ENCODE data around the gene SEC61A2. TPM values are rescaled to one million over a fixed set of nuclear protein-coding genes. Genes with fewer than 3 reads are reported as not detected.

SEC61A2 gene
- 9.1 TPM for total RNA-seq

DNA sequence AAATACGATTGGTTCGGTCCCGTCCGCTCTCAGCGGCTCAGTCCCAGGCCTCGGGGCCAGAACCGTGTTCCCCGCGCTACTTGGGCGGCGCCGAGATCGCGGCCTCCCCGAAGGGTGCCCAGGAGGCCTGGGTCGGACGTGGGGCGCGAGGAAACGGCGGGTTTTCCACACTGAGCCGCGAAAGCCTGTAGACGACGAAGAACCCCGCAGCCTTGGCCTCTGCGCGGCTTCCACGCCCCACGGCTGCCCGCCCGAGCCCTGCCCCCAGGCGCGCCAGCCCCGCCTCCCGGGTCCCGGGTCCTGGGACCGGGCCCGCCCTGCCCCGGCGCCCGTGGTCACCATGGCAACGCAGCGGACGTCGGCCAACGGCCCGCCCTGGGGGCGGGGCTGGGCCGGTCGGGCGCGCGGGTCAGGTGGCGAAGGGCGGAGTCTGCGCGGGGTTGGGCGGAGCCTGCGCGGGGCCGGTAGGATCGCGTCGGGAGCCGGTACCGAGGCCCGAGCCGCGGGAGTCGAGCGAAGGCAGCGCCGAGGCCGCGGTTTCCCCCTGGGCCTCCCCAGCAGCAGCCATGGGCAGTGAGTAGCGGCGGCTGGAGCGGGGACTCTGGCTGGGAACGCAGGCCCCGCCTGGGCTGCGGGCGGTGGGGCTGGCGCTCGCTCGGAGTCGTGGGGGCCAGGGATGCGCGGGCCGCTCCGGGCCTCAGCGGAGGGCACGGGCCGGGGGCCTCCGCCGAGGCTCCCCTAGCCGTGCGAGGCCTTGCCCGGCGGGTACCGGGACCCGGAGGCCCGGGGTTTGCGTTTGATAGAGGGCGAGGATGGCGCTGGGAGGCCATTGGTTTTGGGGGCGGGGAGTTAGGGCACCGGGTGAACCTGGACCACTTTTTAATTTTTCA, at the start of gene SEC61A2:
TSS of gene SEC61A2 (plus strand) at position 456 of the 890 bp plus-strand sequence. CDS start at position 567, 111 bp downstream.
- peak in 1 of 2 donors; percentile 84 for TF ChIP-seq POLR2AphosphoS5 (IDR thresholded peaks at IDR 0.05; ENCODE audit: insufficient read depth in 1 of 2, low read depth in 1 of 2)
- TF ChIP-seq, protein P1, sequence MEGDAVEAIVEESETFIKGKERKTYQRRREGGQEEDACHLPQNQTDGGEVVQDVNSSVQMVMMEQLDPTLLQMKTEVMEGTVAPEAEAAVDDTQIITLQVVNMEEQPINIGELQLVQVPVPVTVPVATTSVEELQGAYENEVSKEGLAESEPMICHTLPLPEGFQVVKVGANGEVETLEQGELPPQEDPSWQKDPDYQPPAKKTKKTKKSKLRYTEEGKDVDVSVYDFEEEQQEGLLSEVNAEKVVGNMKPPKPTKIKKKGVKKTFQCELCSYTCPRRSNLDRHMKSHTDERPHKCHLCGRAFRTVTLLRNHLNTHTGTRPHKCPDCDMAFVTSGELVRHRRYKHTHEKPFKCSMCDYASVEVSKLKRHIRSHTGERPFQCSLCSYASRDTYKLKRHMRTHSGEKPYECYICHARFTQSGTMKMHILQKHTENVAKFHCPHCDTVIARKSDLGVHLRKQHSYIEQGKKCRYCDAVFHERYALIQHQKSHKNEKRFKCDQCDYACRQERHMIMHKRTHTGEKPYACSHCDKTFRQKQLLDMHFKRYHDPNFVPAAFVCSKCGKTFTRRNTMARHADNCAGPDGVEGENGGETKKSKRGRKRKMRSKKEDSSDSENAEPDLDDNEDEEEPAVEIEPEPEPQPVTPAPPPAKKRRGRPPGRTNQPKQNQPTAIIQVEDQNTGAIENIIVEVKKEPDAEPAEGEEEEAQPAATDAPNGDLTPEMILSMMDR (IDR thresholded peaks at IDR 0.05), result no peak
- peak in 1 of 2 donors; percentile 35 for TF ChIP-seq POLR2A (IDR thresholded peaks at IDR 0.05)
- H3K4me3 ChIP-seq, result peak within 1 kb of the TSS; percentile 81 to 87
- no peak for DNase-seq (ENCODE audit: extremely low spot score in 2 of 2)
- H3K36me3 ChIP-seq, result peaks cover 0 to 3% of the 10 kb centered on the region in 2 donors
- H3K27ac ChIP-seq, result peak within 1 kb of the TSS; percentile 91
- H3K9me3 ChIP-seq, result no peaks in the 10 kb centered on the region
- H3K27me3 ChIP-seq, result no peaks in the 10 kb centered on the region
- intact Hi-C loops (cut with DNase I), result no loop called here
- H3K4me1 ChIP-seq, result peaks cover 12% of the 10 kb centered on the region

DNA sequence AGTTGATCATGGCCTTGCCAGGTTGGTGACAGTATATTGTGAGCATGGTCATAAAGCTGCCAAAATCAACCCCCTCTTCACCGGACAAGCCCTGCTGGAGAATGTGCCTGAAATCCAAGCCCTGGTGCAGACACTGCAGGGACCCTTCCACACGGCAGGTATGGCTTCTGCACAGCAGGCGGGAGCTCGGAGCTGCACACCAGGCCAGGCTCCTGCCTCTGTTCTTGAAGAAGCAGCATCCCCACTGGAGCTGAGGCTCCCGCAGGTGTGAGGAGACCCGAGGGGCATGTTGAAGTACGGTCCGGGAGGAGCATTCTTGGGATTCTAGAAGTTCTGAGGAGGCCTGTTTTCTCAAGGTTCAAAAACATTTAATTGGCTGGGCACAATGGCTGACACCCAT, 48.0 kb upstream of the SEC61A2 start:
- intact Hi-C loops (cut with DNase I), result no loop called here
- H3K4me1 ChIP-seq, result no peaks in the 10 kb centered on the region
- H3K36me3 ChIP-seq, result peaks cover 0 to 11% of the 10 kb centered on the region in 2 donors
- TF ChIP-seq, protein P1 (IDR thresholded peaks at IDR 0.05), result no peak
- TF ChIP-seq POLR2A (IDR thresholded peaks at IDR 0.05) (no peak), POLR2AphosphoS5 (IDR thresholded peaks at IDR 0.05; ENCODE audit: insufficient read depth in 1 of 2, low read depth in 1 of 2) (no peak)
- H3K9me3 ChIP-seq, result no peaks in the 10 kb centered on the region
- no peak overlapping the region for H3K27ac ChIP-seq
- DNase-seq (ENCODE audit: extremely low spot score in 2 of 2), result no peak
- H3K27me3 ChIP-seq, result no peaks in the 10 kb centered on the region
- no peak overlapping the region for H3K4me3 ChIP-seq

DNA sequence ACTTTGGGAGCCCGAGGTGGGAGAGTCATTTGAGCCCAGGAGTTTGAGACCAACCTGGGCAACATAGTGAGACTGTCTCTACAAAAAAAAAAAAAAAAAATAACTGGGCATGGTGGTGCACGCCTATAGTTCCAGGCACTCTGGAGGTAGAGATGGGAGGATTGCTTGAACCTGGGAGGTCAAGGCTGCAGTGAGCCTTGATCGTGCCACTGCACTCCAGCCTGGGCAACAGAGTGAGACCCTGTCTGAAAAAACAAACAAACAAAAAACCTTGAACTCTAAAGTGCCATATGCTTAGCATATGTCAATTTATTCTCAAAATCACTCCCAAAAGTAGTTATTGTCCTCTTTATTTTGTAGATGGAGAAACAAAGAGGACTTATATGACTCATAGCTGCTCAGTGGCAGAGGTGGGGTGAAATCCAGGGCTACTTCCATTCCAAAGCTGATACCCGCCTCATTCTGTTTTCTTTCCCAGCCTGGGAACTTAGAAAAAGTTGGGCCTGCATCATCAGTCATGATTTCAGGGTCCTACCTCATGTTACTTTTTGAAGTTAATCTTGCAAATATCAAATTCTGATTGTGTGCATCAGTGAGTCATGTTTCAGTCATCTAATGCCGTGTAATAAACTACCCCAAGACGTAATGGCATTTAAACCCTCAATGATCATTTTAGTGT, 47.5 kb upstream of the SEC61A2 start:
- Histone ChIP-seq H3K9me3 (no peaks in the 10 kb centered on the region), H3K27ac (no peak overlapping the region), H3K4me3 (no peak overlapping the region), H3K36me3 (peaks cover 0 to 16% of the 10 kb centered on the region in 2 donors), H3K4me1 (no peaks in the 10 kb centered on the region), H3K27me3 (no peaks in the 10 kb centered on the region)
- no peak for DNase-seq (ENCODE audit: extremely low spot score in 2 of 2)
- intact Hi-C loops (cut with DNase I), result no loop called here
- TF ChIP-seq, protein P1 (IDR thresholded peaks at IDR 0.05), result no peak
- TF ChIP-seq POLR2A (IDR thresholded peaks at IDR 0.05), result no peak
- TF ChIP-seq POLR2AphosphoS5 (IDR thresholded peaks at IDR 0.05; ENCODE audit: insufficient read depth in 1 of 2, low read depth in 1 of 2), result no peak

DNA sequence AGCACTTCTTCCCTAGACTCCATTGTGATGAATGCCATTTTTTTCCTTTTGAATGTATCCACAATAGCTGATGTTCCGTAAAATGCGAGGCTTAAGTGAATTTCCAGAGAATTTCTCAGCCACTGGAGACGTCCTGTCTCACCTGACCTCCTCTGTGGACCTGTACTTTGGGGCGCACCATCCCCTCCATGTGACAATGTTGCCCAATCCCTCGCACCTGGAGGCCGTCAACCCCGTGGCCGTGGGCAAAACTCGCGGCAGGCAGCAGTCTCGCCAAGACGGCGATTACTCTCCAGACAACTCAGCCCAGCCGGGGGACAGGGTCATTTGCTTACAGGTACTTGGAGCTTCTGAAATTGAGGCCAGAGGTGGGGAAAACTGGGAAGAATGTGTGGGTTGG, 40.6 kb upstream of the SEC61A2 start:
- DNase-seq (ENCODE audit: extremely low spot score in 2 of 2), result no peak
- intact Hi-C loops (cut with DNase I), result no loop called here
- Histone ChIP-seq H3K4me3 (no peak overlapping the region), H3K9me3 (no peaks in the 10 kb centered on the region), H3K27me3 (no peaks in the 10 kb centered on the region), H3K4me1 (no peaks in the 10 kb centered on the region), H3K36me3 (peaks cover 0 to 50% of the 10 kb centered on the region in 2 donors), H3K27ac (no peak overlapping the region)
- TF ChIP-seq, protein P1 (IDR thresholded peaks at IDR 0.05), result no peak
